ENCODE data around the gene RSRP1.

- no peak for TF ChIP-seq POLR2A (IDR thresholded peaks at IDR 0.05; ENCODE audit: low read length)
- TF ChIP-seq GATA1 (IDR thresholded peaks at IDR 0.05; ENCODE audit: low read depth, low read length), result no peak
These were observed 52.7 kb downstream of the RSRP1 start for GRCh38 chr1:25194572-25195020.
